Measurements from ENCODE around the gene ASB6.
"Not testable (repeated sequence)": the region's sequence is repeated elsewhere in the genome, so short reads cannot be mapped to it uniquely, and the experiment has no call there.

ASB6 gene

GRCh38 chr9:129667378-129667777 is 25.4 kb upstream of the ASB6 start:
- no peak for DNase-seq (ENCODE audit: low read depth)

- DNase-seq (ENCODE audit: low read depth) = no peak
These were observed 24.6 kb upstream of the ASB6 start for GRCh38 chr9:129666575-129666974.

- no peak for DNase-seq (ENCODE audit: low read depth)
These were observed 24.0 kb upstream of the ASB6 start for GRCh38 chr9:129665814-129666520.

- DNase-seq (ENCODE audit: low read depth) = no peak
These were observed 23.4 kb upstream of the ASB6 start, which contains the start of gene PRRX2 for GRCh38 chr9:129665389-129665775. Gene PRRX2 (plus strand): TSS chr9:129665647. CDS start chr9:129665868, 221 bp downstream.

- no peak for DNase-seq (ENCODE audit: low read depth)
These were observed 22.9 kb upstream of the ASB6 start for GRCh38 chr9:129664746-129665388.

GRCh38 chr9:129662239-129662638 is 20.3 kb upstream of the ASB6 start:
- not testable (repeated sequence) for DNase-seq (ENCODE audit: low read depth)

GRCh38 chr9:129661029-129661428 is 19.1 kb upstream of the ASB6 start:
- DNase-seq (ENCODE audit: low read depth) = no peak

- no peak for DNase-seq (ENCODE audit: low read depth)
These were observed 14.9 kb upstream of the ASB6 start for GRCh38 chr9:129656795-129657390.

GRCh38 chr9:129655696-129656095 is 13.7 kb upstream of the ASB6 start:
- no peak for DNase-seq (ENCODE audit: low read depth)

- DNase-seq (ENCODE audit: low read depth) = no peak
These were observed 13.2 kb upstream of the ASB6 start for GRCh38 chr9:129655154-129655553.

GRCh38 chr9:129654554-129655040 is 12.6 kb upstream of the ASB6 start:
- no peak for DNase-seq (ENCODE audit: low read depth)

GRCh38 chr9:129653823-129654553 is 12.0 kb upstream of the ASB6 start:
- no peak for DNase-seq (ENCODE audit: low read depth)

- no peak for DNase-seq (ENCODE audit: low read depth)
These were observed 8.8 kb upstream of the ASB6 start for GRCh38 chr9:129650680-129651235.

GRCh38 chr9:129649726-129650679 is 8.1 kb upstream of the ASB6 start:
- no peak for DNase-seq (ENCODE audit: low read depth)

GRCh38 chr9:129648764-129649115 is 6.8 kb upstream of the ASB6 start:
- no peak for DNase-seq (ENCODE audit: low read depth)

- DNase-seq (ENCODE audit: low read depth) = no peak
These were observed 6.3 kb upstream of the ASB6 start for GRCh38 chr9:129648092-129648763.

GRCh38 chr9:129647635-129648034 is 5.7 kb upstream of the ASB6 start:
- no peak for DNase-seq (ENCODE audit: low read depth)

GRCh38 chr9:129646654-129647053 is 4.7 kb upstream of the ASB6 start:
- DNase-seq (ENCODE audit: low read depth) = no peak

- DNase-seq (ENCODE audit: low read depth) = no peak
These were observed 4.3 kb upstream of the ASB6 start for GRCh38 chr9:129646252-129646651.

GRCh38 chr9:129644902-129645301 is 3.0 kb upstream of the ASB6 start:
- DNase-seq (ENCODE audit: low read depth) = no peak

GRCh38 chr9:129644365-129644764 is 2.4 kb upstream of the ASB6 start:
- no peak for DNase-seq (ENCODE audit: low read depth)
